ENCODE results near the gene RALGPS2.

The RALGPS2 gene

DNA sequence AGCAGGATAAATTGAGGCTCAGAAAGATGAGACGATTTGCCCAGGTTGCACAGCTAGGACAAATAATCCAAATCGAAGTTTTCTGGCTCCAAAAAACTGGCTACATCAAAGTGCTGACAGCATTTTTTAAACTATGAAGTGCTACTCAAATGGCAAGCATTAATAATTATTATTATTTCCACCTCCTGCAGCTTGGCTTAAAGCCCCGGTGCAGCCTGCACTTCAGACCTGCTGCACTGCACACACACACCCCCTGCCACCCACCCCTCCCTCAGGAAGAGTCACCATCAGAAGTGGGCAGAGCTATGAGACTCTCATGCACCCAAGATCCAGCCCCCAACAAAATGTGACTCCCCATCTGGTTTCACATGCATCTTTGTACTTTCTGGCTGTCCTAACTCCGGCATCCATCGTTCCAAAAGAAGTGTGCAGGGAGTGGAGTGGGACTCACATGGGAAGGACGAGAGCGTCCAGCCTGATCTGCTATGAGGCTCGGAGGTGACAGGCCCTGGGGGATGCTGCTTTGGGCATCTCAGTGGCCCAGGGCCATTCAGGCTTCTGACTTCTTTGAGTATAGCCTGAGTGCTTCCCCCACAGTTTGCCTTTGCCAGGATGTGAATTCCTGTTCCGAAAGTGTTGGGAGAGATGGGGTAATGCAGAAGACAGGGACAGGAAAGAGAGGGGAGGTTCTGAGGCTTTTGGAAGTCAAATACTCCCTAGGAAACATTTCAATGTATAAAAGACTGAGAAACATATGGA is 235.6 kb downstream of the RALGPS2 start:
- Histone ChIP-seq H3K9me3 (ENCODE audit: insufficient read depth, low read depth, low read length) (peaks cover 6% of the 10 kb centered on the region; the same call in 1 of the 2 replicates), H3K9ac (ENCODE audit: low read depth, low read length) (no peak overlapping the region), H3K27ac (ENCODE audit: low read length) (no peak overlapping the region), H3K36me3 (ENCODE audit: insufficient read depth, low read depth, low read length) (no peaks in the 10 kb centered on the region), H3K4me1 (ENCODE audit: insufficient read depth, low read length) (no peaks in the 10 kb centered on the region), H3K4me3 (ENCODE audit: low read length) (no peak overlapping the region), H3K27me3 (ENCODE audit: insufficient read depth, low read length) (no peaks in the 10 kb centered on the region)

DNA sequence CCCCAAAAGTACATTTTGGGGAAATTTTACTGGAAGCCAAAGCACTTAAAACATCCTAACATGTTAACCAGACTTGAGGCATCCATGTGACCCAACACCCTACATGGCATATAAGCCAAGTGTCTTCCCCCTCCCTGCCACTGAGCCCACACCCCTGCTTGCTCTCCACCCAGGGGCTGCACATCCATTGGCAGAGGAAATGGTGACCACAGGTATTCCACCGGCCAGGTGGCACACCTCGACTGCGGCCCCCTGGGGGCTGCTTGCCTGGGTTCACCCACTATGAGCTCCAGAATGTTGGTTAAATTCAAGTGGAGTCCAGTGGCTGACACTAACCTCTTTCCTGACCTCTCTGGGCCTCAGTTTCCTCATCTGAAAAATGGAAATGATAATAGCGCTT is 236.3 kb downstream of the RALGPS2 start:
- no peak overlapping the region for H3K27ac ChIP-seq (ENCODE audit: low read length)

DNA sequence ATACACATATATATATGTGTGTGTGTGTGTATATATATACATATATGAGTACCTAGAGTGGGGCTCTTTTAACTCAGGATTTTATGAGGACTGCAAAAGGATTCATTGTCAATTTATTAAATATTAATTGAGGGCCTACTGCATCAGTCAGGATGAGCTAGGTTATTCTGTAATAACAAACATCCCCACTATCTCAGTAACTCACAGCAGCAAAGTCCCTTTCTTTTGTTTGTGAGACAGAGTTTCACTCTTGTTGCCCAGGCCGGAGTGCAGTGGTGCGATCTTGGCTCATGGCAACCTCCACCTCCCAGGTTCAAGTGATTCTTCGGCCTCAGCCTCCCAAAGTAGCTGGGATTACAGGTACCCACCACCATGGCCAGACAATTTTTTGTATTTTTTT is 236.8 kb downstream of the RALGPS2 start:
- no peaks in the 10 kb centered on the region for H3K4me1 ChIP-seq (ENCODE audit: insufficient read depth, low read length)
- no peak overlapping the region for H3K27ac ChIP-seq (ENCODE audit: low read length)
- no peak overlapping the region for H3K9ac ChIP-seq (ENCODE audit: low read depth, low read length)
- H3K36me3 ChIP-seq (ENCODE audit: insufficient read depth, low read depth, low read length), result no peaks in the 10 kb centered on the region
- H3K4me3 ChIP-seq (ENCODE audit: low read length), result no peak overlapping the region
- no peaks in the 10 kb centered on the region for H3K27me3 ChIP-seq (ENCODE audit: insufficient read depth, low read length)
- peaks cover 6% of the 10 kb centered on the region; the same call in 1 of the 2 replicates for H3K9me3 ChIP-seq (ENCODE audit: insufficient read depth, low read depth, low read length)

More for the DNA sequence above, 236.3 kb downstream of the RALGPS2 start:
- Histone ChIP-seq H3K9me3 (ENCODE audit: insufficient read depth, low read depth, low read length) (peaks cover 6% of the 10 kb centered on the region; the same call in 1 of the 2 replicates), H3K36me3 (ENCODE audit: insufficient read depth, low read depth, low read length) (no peaks in the 10 kb centered on the region), H3K4me3 (ENCODE audit: low read length) (no peak overlapping the region), H3K27me3 (ENCODE audit: insufficient read depth, low read length) (no peaks in the 10 kb centered on the region), H3K9ac (ENCODE audit: low read depth, low read length) (no peak overlapping the region), H3K4me1 (ENCODE audit: insufficient read depth, low read length) (no peaks in the 10 kb centered on the region)

DNA sequence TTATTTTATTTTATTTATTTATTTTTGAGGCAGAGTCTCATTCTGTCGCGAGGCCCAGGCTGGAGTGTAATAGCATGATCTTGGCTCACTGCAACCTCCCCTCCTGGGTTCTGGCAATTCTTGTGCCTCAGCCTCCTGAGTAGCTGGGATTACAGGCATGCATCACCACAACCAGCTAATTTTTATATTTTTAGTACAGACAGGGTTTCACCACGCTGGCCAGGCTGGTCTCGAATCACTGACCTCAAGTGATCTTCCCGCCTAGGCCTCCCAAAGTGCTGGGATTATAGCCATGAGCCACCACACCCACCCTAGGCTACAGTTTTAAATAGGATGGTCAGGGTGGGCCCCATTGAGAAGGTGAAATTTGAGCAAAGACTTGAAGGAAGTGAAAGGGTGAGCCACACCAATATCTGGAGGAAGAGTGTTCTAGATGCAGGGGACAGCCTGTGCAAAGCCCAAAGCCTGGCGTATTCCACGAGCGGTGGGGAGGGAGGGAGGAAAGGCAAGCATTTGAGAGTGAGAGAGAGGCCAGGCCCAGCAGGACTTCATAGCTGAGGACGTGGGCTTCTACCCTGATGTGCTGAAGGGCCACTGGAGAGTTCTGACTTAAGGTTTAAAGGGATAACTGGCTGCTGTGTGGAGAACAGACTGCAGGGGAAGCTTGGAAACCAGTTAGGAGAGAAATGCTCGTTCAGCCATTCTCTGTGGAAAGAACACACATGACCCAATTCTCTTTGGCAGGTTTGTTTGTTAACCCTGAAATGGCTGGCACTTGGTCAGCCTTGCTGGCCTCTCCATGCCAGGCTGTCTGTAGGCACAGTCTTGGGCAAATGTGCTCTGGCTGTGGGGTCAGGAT is 238.0 kb downstream of the RALGPS2 start:
- Histone ChIP-seq H3K4me3 (ENCODE audit: low read length) (no peak overlapping the region), H3K27me3 (ENCODE audit: insufficient read depth, low read length) (no peaks in the 10 kb centered on the region), H3K4me1 (ENCODE audit: insufficient read depth, low read length) (no peaks in the 10 kb centered on the region), H3K9ac (ENCODE audit: low read depth, low read length) (no peak overlapping the region), H3K9me3 (ENCODE audit: insufficient read depth, low read depth, low read length) (peaks cover 6% of the 10 kb centered on the region; the same call in 1 of the 2 replicates), H3K27ac (ENCODE audit: low read length) (no peak overlapping the region), H3K36me3 (ENCODE audit: insufficient read depth, low read depth, low read length) (no peaks in the 10 kb centered on the region)

DNA sequence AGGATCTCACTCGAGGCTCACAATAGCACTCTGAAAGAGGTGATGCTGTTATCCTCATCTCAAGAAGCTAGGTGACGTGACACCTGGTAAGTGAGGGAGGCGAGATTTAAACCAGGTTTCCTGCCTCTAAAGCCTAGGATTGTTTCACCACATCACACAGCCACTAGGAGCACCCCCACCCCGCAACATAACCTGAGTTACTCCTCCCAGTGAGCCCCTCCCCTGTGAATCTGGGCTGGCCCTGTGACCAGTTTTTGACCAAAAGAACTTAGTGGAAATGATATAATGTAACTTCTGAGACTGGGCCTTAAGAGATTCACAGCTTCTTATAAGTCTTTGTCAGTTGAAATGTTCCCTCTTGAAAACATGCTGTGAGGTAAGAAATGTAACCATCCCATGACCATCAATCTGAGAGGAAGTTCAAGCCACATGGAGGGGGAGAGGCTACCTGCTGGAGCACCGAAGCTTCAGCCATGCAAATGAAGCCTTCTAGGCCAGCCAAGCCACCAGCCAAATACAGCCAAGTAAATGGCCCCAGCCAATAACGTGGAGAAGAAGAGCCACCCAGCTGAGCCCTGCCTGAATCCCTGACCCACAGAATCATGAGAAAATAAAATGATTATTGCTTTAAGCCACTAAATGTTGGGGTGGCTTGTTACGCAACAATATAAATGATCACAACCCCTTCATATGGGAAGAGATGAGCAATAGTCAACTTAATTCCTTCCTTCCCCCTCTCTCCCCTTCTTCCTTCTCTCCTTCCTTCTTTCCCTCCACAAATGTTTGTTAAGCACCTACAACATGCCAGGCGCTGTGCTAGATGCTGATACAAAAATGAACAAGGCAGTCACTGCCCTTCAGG is 239.7 kb downstream of the RALGPS2 start:
- H3K27ac ChIP-seq (ENCODE audit: low read length), result no peak overlapping the region
- no peaks in the 10 kb centered on the region for H3K36me3 ChIP-seq (ENCODE audit: insufficient read depth, low read depth, low read length)
- no peak overlapping the region for H3K9ac ChIP-seq (ENCODE audit: low read depth, low read length)
- no peaks in the 10 kb centered on the region for H3K27me3 ChIP-seq (ENCODE audit: insufficient read depth, low read length)
- H3K9me3 ChIP-seq (ENCODE audit: insufficient read depth, low read depth, low read length), result peaks cover 6% of the 10 kb centered on the region; the same call in 1 of the 2 replicates
- H3K4me1 ChIP-seq (ENCODE audit: insufficient read depth, low read length), result no peaks in the 10 kb centered on the region
- H3K4me3 ChIP-seq (ENCODE audit: low read length), result no peak overlapping the region

DNA sequence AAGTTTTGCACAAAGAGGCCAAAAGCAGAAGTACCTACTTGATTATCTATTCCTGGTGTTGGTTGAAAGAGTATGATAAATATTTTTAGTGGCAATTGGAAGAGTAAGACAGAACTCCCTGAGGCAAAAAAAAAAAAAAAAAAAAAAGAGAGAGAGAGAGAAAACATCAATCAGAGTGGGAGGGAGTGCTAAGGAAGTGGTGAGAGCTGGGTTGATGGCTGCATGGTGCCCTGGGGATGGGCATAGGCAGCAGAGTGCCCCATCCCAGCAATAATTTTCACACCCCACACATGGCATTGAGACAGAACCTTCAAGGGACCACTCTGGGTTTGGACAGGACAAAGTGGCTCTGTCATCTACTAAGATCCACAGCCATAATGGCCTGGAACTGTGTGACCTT is 241.3 kb downstream of the RALGPS2 start:
- Histone ChIP-seq H3K4me3 (ENCODE audit: low read length) (no peak overlapping the region), H3K9ac (ENCODE audit: low read depth, low read length) (no peak overlapping the region), H3K27ac (ENCODE audit: low read length) (no peak overlapping the region), H3K27me3 (ENCODE audit: insufficient read depth, low read length) (no peaks in the 10 kb centered on the region), H3K4me1 (ENCODE audit: insufficient read depth, low read length) (no peaks in the 10 kb centered on the region), H3K36me3 (ENCODE audit: insufficient read depth, low read depth, low read length) (no peaks in the 10 kb centered on the region), H3K9me3 (ENCODE audit: insufficient read depth, low read depth, low read length) (peaks cover 6% of the 10 kb centered on the region; the same call in 1 of the 2 replicates)

DNA sequence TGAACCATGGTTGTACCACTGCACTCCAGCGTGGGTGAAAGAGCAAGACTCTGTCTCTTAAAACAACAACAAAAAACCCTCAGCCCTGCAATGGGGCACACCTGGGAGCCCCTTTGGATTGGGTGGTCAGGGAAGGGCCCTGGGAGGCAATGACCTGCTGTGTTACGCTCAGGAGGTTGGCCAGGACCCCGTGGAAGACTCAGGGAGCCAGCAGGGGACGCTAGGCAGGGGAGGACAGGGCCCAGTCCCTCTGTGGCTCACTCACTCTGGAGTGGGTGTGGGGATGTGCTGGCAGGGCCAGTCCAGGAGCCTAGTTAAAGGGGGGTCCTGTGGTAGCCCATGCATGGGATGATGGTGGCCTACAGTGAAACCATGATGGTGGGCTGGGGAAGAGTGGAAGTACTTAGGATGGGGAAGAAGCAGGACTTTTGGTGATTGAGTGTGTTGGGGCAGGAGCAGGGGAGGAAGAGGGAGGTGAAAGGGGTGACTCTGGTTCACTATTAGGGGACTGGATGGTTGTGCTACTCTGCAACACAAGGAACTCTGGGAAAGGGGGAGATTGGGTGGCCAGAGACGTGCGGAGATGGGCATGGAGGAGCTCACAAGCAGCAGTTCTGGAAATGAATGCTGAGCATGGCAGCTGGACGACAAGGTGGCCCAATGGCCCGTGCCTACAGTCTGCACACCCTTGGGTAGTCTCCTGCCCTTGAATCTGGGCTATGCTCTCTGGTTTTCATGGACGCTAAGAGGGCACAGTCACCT is 244.4 kb downstream of the RALGPS2 start:
- Histone ChIP-seq H3K4me1 (ENCODE audit: insufficient read depth, low read length) (no peaks in the 10 kb centered on the region; the same call in 1 of the 2 replicates), H3K27ac (ENCODE audit: low read length) (no peak overlapping the region), H3K27me3 (ENCODE audit: insufficient read depth, low read length) (no peaks in the 10 kb centered on the region), H3K9me3 (ENCODE audit: insufficient read depth, low read depth, low read length) (peaks cover 6% of the 10 kb centered on the region; the same call in 1 of the 2 replicates), H3K36me3 (ENCODE audit: insufficient read depth, low read depth, low read length) (no peaks in the 10 kb centered on the region), H3K9ac (ENCODE audit: low read depth, low read length) (no peak overlapping the region), H3K4me3 (ENCODE audit: low read length) (no peak overlapping the region)

DNA sequence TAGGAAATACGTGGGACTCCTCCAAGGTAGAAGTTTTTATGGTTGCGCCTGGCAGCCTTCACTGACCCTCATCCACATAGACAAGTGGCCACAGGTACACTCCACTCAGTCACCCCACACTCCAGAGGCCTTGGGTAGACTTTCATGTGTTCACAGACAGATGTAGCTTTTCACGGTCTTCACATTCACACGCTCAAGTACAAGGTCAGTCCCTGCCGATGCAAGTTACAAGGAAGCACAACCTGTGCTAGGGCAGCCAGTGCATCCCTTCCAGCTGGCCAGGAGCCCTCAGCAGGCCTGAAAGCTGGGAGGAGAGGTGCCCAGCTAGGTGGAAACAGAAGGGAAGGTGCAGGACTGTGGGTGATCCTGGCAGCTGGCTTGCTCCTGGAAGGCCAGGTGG is 245.1 kb downstream of the RALGPS2 start:
- Histone ChIP-seq H3K9ac (ENCODE audit: low read depth, low read length) (no peak overlapping the region), H3K4me3 (ENCODE audit: low read length) (no peak overlapping the region), H3K4me1 (ENCODE audit: insufficient read depth, low read length) (no peaks in the 10 kb centered on the region; the same call in 1 of the 2 replicates), H3K36me3 (ENCODE audit: insufficient read depth, low read depth, low read length) (no peaks in the 10 kb centered on the region), H3K27ac (ENCODE audit: low read length) (no peak overlapping the region), H3K27me3 (ENCODE audit: insufficient read depth, low read length) (no peaks in the 10 kb centered on the region), H3K9me3 (ENCODE audit: insufficient read depth, low read depth, low read length) (no peaks in the 10 kb centered on the region)
